SU-DHL-6 (cell line): ENCODE data around the gene RBM17.

ENCODE experiments used
- H2AFZ ChIP-seq: fragments of 200-600 bp; sonication (generic); 2 replicates; pipeline ENCODE4 v1.6.1; 2014; ENCODE audit warnings: low read depth, mild to moderate bottlenecking, moderate library complexity, mixed read lengths, antibody characterized with exemption, low read length; ENCODE audit not compliant: severe bottlenecking
- H3F3A ChIP-seq: fragments of 200-600 bp; shearing (Covaris generic); 2 replicates; pipeline ENCODE4 v1.6.0; 2016; ENCODE audit warnings: antibody characterized with exemption, mild to moderate bottlenecking; ENCODE audit not compliant: insufficient read depth
- H3K27ac ChIP-seq: fragments of 200-600 bp; sonication (generic); 2 replicates; pipeline ENCODE4 v1.5.1; 2016; ENCODE audit warnings: low read depth, mild to moderate bottlenecking, low read length, moderate library complexity, mixed read lengths
- H3K27me3 ChIP-seq: fragments of 200-600 bp; sonication (generic), shearing (Covaris generic); 2 replicates; pipeline ENCODE4 v1.6.0; 2014; ENCODE audit warnings: mild to moderate bottlenecking, low read length
- H3K36me3 ChIP-seq: fragments of 200-600 bp; sonication (generic); 2 replicates; pipeline ENCODE4 v1.6.1; 2014; ENCODE audit warnings: mild to moderate bottlenecking, low read length, mixed read lengths
- H3K4me2 ChIP-seq: fragments of 300-600, 200-600 bp; shearing (Covaris generic), sonication (generic); 2 replicates; pipeline ENCODE4 v1.6.0; 2014; ENCODE audit warnings: low read length, low read depth, mild to moderate bottlenecking; ENCODE audit not compliant: poor library complexity, severe bottlenecking
- H3K4me3 ChIP-seq: fragments of 200-600 bp; sonication (generic); 2 replicates; pipeline ENCODE4 v1.5.1; 2014; ENCODE audit warnings: antibody characterized with exemption, low read length, mild to moderate bottlenecking, mixed read lengths; ENCODE audit not compliant: insufficient read depth, poor library complexity, severe bottlenecking
- H3K79me2 ChIP-seq: fragments of 200-600 bp; sonication (generic); 2 replicates; pipeline ENCODE4 v1.6.1; 2014; ENCODE audit warnings: mild to moderate bottlenecking, low read length, moderate library complexity; ENCODE audit not compliant: insufficient read depth
- H3K9ac ChIP-seq: fragments of 200-600 bp; sonication (generic); 2 replicates; pipeline ENCODE4 v1.7.0; 2014; ENCODE audit warnings: mild to moderate bottlenecking, low read length
- H3K9me2 ChIP-seq: fragments of 200-600 bp; sonication (generic); replicated peaks from 2 replicates; pipeline ENCODE4 v1.6.1; 2014; ENCODE audit warnings: low read length; ENCODE audit not compliant: insufficient read depth
- H3K9me3 ChIP-seq: fragments of 200-600 bp; sonication (generic); 2 replicates; pipeline ENCODE4 v1.6.1; 2014; ENCODE audit warnings: low read length, mixed read lengths; ENCODE audit not compliant: insufficient read depth
- H4K20me1 ChIP-seq: fragments of 200-600 bp; sonication (generic); 2 replicates; pipeline ENCODE4 v1.6.1; 2014; ENCODE audit warnings: low read depth, mild to moderate bottlenecking, antibody characterized with exemption, low read length, moderate library complexity, mixed read lengths
- CTCF ChIP-seq: fragments of 200-600 bp; sonication (generic); IDR thresholded peaks from one replicate; pipeline ENCODE4 v1.5.1; 2017; ENCODE audit warnings: antibody characterized with exemption, mild to moderate bottlenecking, low read length, moderate library complexity; ENCODE audit not compliant: insufficient read depth, poor library complexity, severe bottlenecking
- EZH2phosphoT487 ChIP-seq: fragments of 200-600 bp; sonication (generic), shearing (Covaris generic); conservative IDR thresholded peaks from 2 replicates; pipeline ENCODE4 v1.6.1; 2018; ENCODE audit warnings: mild to moderate bottlenecking, antibody characterized with exemption, low read length, moderate library complexity, mixed read lengths

RBM17 gene

GRCh38 chr10:6119962-6120361, 31.1 kb downstream of the RBM17 start:
- Histone ChIP-seq H3K27ac (no peak overlapping the region), H2AFZ (no peak overlapping the region), H3K79me2 (no peaks in the 10 kb centered on the region), H3K9me3 (no peaks in the 10 kb centered on the region), H3F3A (peaks cover 19% of the 10 kb centered on the region), H4K20me1 (no peaks in the 10 kb centered on the region), H3K4me3 (no peak overlapping the region), H3K36me3 (peaks cover 21% of the 10 kb centered on the region; the same call in 1 of the 2 replicates), H3K9ac (no peak overlapping the region), H3K4me2 (no peak overlapping the region), H3K9me2 (no peaks in the 10 kb centered on the region), H3K27me3 (no peaks in the 10 kb centered on the region)
- TF ChIP-seq CTCF (no peak), EZH2phosphoT487 (no peak)

DNA sequence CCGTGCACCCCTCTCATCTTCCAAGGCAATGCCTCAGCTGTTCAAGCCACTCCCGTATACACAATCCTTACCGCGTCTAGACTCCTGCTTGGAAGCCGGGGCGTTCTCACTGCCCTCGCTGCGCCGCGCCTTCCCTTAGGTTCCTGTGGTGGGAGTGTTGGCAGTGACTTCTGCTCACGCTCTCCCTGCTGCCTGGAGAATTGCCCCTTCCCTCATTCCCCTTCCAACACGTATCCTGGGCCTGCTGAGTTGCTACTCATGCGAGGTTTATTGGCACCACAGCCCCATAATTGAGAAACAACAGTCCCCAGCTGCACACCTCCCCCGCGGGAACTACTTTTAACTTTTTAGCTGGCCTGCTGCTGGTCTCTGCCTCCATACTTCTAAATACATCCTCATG, 31.9 kb downstream of the RBM17 start:
- no peak for TF ChIP-seq CTCF
- TF ChIP-seq EZH2phosphoT487 = no peak
- Histone ChIP-seq H3K9me2 (no peaks in the 10 kb centered on the region), H3F3A (peaks cover 12% of the 10 kb centered on the region), H2AFZ (no peak overlapping the region), H4K20me1 (no peaks in the 10 kb centered on the region), H3K4me3 (no peak overlapping the region), H3K4me2 (no peak overlapping the region), H3K9me3 (no peaks in the 10 kb centered on the region), H3K79me2 (no peaks in the 10 kb centered on the region), H3K27ac (no peak overlapping the region), H3K9ac (no peak overlapping the region), H3K36me3 (peaks cover 14% of the 10 kb centered on the region; the same call in 1 of the 2 replicates), H3K27me3 (no peaks in the 10 kb centered on the region)

GRCh38 chr10:6121146-6121545, 32.3 kb downstream of the RBM17 start:
- no peaks in the 10 kb centered on the region for H4K20me1 ChIP-seq

More at GRCh38 chr10:6121146-6121545, 32.3 kb downstream of the RBM17 start:
- H3K4me3 ChIP-seq = no peak overlapping the region
- H3K36me3 ChIP-seq = peaks cover 9% of the 10 kb centered on the region; the same call in 1 of the 2 replicates
- no peaks in the 10 kb centered on the region for H3K9me3 ChIP-seq
- no peak overlapping the region for H3K4me2 ChIP-seq
- no peak overlapping the region for H3K27ac ChIP-seq
- peaks cover 7% of the 10 kb centered on the region for H3F3A ChIP-seq
- no peak overlapping the region for H2AFZ ChIP-seq
- no peak overlapping the region for H3K9ac ChIP-seq
- no peak for TF ChIP-seq EZH2phosphoT487
- TF ChIP-seq CTCF = no peak
- H3K79me2 ChIP-seq = no peaks in the 10 kb centered on the region
- no peaks in the 10 kb centered on the region for H3K9me2 ChIP-seq
- no peaks in the 10 kb centered on the region for H3K27me3 ChIP-seq
